ENCODE measurements around the gene HOOK2. TPM values are rescaled to one million over a fixed set of nuclear protein-coding genes. Genes with fewer than 3 reads are reported as not detected.

HOOK2 gene
- total RNA-seq, 2 experiments from 2014 or later = 20.2 to 22.2 TPM

DNA sequence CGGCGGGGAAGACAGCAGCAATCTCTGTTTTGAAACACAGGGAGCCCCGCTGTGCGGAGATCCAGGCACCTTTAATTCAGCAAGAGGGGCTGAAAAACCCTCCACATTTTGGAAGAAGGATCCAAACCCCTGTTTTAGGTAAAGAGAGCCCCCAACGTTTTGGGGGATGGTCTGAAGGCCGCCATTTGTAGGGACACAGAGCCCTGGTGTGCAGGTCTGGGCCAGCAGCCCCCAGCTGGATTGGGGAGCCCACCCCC, 3.5 kb upstream of the HOOK2 start:
- Mint-ChIP-seq H3K4me1 (ENCODE audit: low read depth) (peaks cover 37% of the 10 kb centered on the region), H3K27me3 (no peaks in the 10 kb centered on the region), H3K36me3 (no peaks in the 10 kb centered on the region), H3K4me3 (peak overlapping the region; percentile 76), H3K27ac (peak overlapping the region; percentile 87), H3K9me3 (no peaks in the 10 kb centered on the region)
- intact Hi-C loops (cut with micrococcal nuclease) = loop anchor here (1.0 to 5.0 kb wide), 3 partner anchors 12 to 447 kb away; partner anchors contain the start of genes JUNB, MAST1 and ZNF563
- CTCF ChIA-PET = interaction anchor here (0.6 to 7.8 kb wide), 10 partner anchors 9 to 187 kb away, joined by 3 to 372 read pairs (median 10); partner anchors contain the start of genes JUNB, PRDX2 and THSD8
- POLR2A ChIA-PET = interaction anchor here (1.1 to 4.0 kb wide), 6 partner anchors 9 to 56 kb away, joined by 3 to 89 read pairs (median 14); partner anchors contain the start of gene JUNB
- no peak for DNase-seq

- Mint-ChIP-seq H3K4me1 (ENCODE audit: low read depth) (peaks cover 40% of the 10 kb centered on the region), H3K36me3 (no peaks in the 10 kb centered on the region)
- intact Hi-C loops (cut with micrococcal nuclease) = loop anchor here (1.0 to 5.0 kb wide), 3 partner anchors 13 to 446 kb away; partner anchors contain the start of genes JUNB, MAST1 and ZNF563
These were observed 2.9 kb upstream of the HOOK2 start for GRCh38 chr19:12778017-12778904.

GRCh38 chr19:12777217-12778016, 2.1 kb upstream of the HOOK2 start:
- Mint-ChIP-seq H3K4me1 (ENCODE audit: low read depth) (peaks cover 40% of the 10 kb centered on the region), H3K27ac (peak overlapping the region; percentile 87), H3K9me3 (no peaks in the 10 kb centered on the region), H3K36me3 (no peaks in the 10 kb centered on the region), H3K27me3 (no peaks in the 10 kb centered on the region), H3K4me3 (peak overlapping the region; percentile 76)
- intact Hi-C loops (cut with micrococcal nuclease) = loop anchor here (1.0 to 5.0 kb wide), 4 partner anchors 14 to 445 kb away; partner anchors contain the start of genes JUNB, MAST1 and ZNF563
- CTCF ChIA-PET = interaction anchor here (0.6 to 7.8 kb wide), 12 partner anchors 8 to 114 kb away, joined by 3 to 372 read pairs (median 6); partner anchors contain the start of genes GCDH, GET3, JUNB and PRDX2
- DNase-seq = peak; percentile 87
- POLR2A ChIA-PET = interaction anchor here (0.7 to 4.0 kb wide), 8 partner anchors 11 to 69 kb away, joined by 3 to 89 read pairs (median 7); partner anchors contain the start of genes GET3 and JUNB

More at GRCh38 chr19:12778017-12778904, 2.9 kb upstream of the HOOK2 start:
- H3K27ac Mint-ChIP-seq = peak overlapping the region; percentile 87
- no peaks in the 10 kb centered on the region for H3K9me3 Mint-ChIP-seq
- no peaks in the 10 kb centered on the region for H3K27me3 Mint-ChIP-seq
- ChIA-PET CTCF (interaction anchor here (0.6 to 7.8 kb wide), 13 partner anchors 9 to 187 kb away, joined by 3 to 372 read pairs (median 8); partner anchors contain the start of genes JUNB, PRDX2, RNASEH2A and THSD8), POLR2A (interaction anchor here (0.7 to 4.0 kb wide), 9 partner anchors 8 to 68 kb away, joined by 3 to 89 read pairs (median 4); partner anchors contain the start of genes GET3 and JUNB)
- DNase-seq = peak; percentile 69
- peak overlapping the region; percentile 76 for H3K4me3 Mint-ChIP-seq

GRCh38 chr19:12773571-12773970, 1.8 kb downstream of the HOOK2 start:
- no peak for DNase-seq
- Mint-ChIP-seq H3K9me3 (no peaks in the 10 kb centered on the region), H3K4me3 (no peak overlapping the region), H3K4me1 (ENCODE audit: low read depth) (peaks cover 29% of the 10 kb centered on the region), H3K27ac (no peak overlapping the region), H3K36me3 (no peaks in the 10 kb centered on the region), H3K27me3 (no peaks in the 10 kb centered on the region)
- ChIA-PET CTCF (interaction anchor here (1.2 to 10.4 kb wide), 6 partner anchors 9 to 75 kb away, joined by 3 to 372 read pairs (median 5); partner anchors contain the start of genes JUNB, PRDX2 and THSD8), POLR2A (interaction anchor here (1.1 kb wide), 1 partner anchor 19 kb away, joined by 3 read pairs; no protein-coding TSS in a partner anchor)
- intact Hi-C loops (cut with micrococcal nuclease) = no loop called here

GRCh38 chr19:12772323-12772722, 3.0 kb downstream of the HOOK2 start:
- intact Hi-C loops (cut with micrococcal nuclease) = no loop called here
- peaks cover 23% of the 10 kb centered on the region for H3K4me1 Mint-ChIP-seq (ENCODE audit: low read depth)
- no peak overlapping the region for H3K27ac Mint-ChIP-seq
- no peaks in the 10 kb centered on the region for H3K27me3 Mint-ChIP-seq
- H3K4me3 Mint-ChIP-seq = peak overlapping the region; percentile 20
- no peaks in the 10 kb centered on the region for H3K36me3 Mint-ChIP-seq
- ChIA-PET CTCF (interaction anchor here (1.3 to 10.4 kb wide), 5 partner anchors 13 to 76 kb away, joined by 3 to 372 read pairs (median 5); partner anchors contain the start of genes JUNB, PRDX2 and THSD8), POLR2A (interaction anchor here (0.7 kb wide), 1 partner anchor 24 kb away, joined by 3 read pairs; no protein-coding TSS in a partner anchor)
- no peaks in the 10 kb centered on the region for H3K9me3 Mint-ChIP-seq
- DNase-seq = no peak

GRCh38 chr19:12770922-12771321, 4.4 kb downstream of the HOOK2 start:
- no peak for DNase-seq
- Mint-ChIP-seq H3K9me3 (no peaks in the 10 kb centered on the region), H3K27me3 (no peaks in the 10 kb centered on the region), H3K4me1 (ENCODE audit: low read depth) (peaks cover 21% of the 10 kb centered on the region), H3K4me3 (no peak overlapping the region), H3K36me3 (no peaks in the 10 kb centered on the region), H3K27ac (no peak overlapping the region)
- intact Hi-C loops (cut with micrococcal nuclease) = no loop called here
- POLR2A ChIA-PET = interaction anchor here (0.8 to 2.8 kb wide), 2 partner anchors 21 to 28 kb away, joined by 3 to 17 read pairs; partner anchors contain the start of gene JUNB
- CTCF ChIA-PET = interaction anchor here (10.4 to 15.7 kb wide), 2 partner anchors 12 to 28 kb away, joined by 110 to 636 read pairs; partner anchors contain the start of genes JUNB, PRDX2, RNASEH2A and THSD8

DNA sequence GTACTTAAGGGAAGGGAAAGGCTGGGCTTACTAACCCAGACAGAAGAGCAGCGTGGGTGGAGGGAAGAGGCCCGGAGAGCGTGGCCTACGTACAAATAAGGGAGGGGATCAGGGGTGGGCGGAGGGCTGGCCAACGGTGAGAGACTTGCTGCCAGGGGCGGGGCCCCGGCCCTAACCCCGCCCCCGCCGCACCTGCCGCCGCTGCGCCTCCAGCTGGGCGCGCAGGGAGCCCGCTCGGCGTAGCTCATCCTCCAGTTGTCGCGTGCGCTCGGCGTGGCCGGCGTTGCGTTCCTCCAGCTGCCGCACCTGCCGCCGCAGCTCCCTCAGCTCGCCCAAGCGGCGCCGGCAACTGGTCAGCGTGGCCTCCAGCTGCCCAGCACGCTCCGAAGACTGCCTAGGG, 5.7 kb downstream of the HOOK2 start:
- ChIA-PET POLR2A (interaction anchor here (1.2 to 2.8 kb wide), 3 partner anchors 9 to 27 kb away, joined by 3 to 17 read pairs (median 3); partner anchors contain the start of gene JUNB), CTCF (interaction anchor here (0.6 to 15.7 kb wide), 6 partner anchors 9 to 101 kb away, joined by 3 to 636 read pairs (median 6); partner anchors contain the start of genes JUNB, PRDX2, RNASEH2A and THSD8)
- intact Hi-C loops (cut with micrococcal nuclease) = no loop called here
- Mint-ChIP-seq H3K36me3 (no peaks in the 10 kb centered on the region), H3K9me3 (no peaks in the 10 kb centered on the region), H3K27ac (no peak overlapping the region), H3K4me1 (ENCODE audit: low read depth) (peaks cover 18% of the 10 kb centered on the region), H3K4me3 (no peak overlapping the region), H3K27me3 (no peaks in the 10 kb centered on the region)
- peak; percentile 84 for DNase-seq

DNA sequence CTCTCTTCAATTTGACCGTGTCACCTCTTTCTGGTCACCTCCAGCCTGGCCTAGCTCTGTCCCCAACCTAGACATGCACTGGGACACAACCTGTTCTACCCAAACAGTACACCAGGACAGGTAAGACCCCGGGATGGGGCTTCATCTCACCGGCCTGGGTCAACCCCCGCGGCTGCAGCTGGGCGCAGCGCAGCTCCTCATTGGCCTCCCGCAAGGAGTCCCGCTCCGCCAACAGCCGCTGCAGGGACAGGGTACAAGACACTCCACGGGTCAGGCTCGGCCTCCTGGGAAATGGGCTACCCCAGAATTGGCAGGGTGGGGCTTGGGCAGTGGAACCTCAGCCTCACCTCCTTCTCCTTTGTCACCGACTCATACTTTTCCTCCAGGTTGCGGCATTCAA, 7.7 kb downstream of the HOOK2 start:
- Mint-ChIP-seq H3K4me1 (ENCODE audit: low read depth) (peaks cover 12% of the 10 kb centered on the region), H3K4me3 (no peak overlapping the region), H3K9me3 (no peaks in the 10 kb centered on the region), H3K36me3 (peaks cover 2% of the 10 kb centered on the region), H3K27me3 (no peaks in the 10 kb centered on the region), H3K27ac (no peak overlapping the region)
- CTCF ChIA-PET = interaction anchor here (2.4 to 15.7 kb wide), 5 partner anchors 9 to 82 kb away, joined by 17 to 636 read pairs (median 110); partner anchors contain the start of genes JUNB, MAST1, PRDX2 and RNASEH2A
- POLR2A ChIA-PET = interaction anchor here (0.7 kb wide), 1 partner anchor 28 kb away, joined by 5 read pairs; no protein-coding TSS in a partner anchor
- DNase-seq = no peak
- intact Hi-C loops (cut with micrococcal nuclease) = loop anchor here (2.0 kb wide), 1 partner anchor 79 kb away; no protein-coding TSS in a partner anchor

DNA sequence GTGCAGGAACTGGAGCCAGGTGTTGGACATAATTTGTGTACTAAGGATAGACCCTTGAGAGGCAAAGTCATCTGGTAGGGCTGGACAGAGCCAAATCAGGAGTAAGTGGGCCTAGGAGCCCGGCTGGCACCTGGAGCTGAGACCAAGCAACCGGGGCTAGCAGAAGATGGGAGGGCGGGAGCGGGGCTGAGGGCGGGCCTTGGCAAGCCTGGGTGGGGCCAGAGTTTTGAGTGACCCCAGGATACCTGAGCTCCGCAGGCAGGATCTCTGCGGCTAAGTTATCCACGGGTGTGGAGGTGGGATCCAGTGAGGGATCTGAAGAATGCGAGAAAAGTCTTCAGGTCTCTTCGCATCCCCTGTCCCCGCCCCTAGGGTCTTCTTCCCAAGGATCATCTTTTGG, 8.2 kb downstream of the HOOK2 start:
- no peak for DNase-seq
- no peaks in the 10 kb centered on the region for H3K9me3 Mint-ChIP-seq
- peaks cover 12% of the 10 kb centered on the region for H3K4me1 Mint-ChIP-seq (ENCODE audit: low read depth)
- no peaks in the 10 kb centered on the region for H3K27me3 Mint-ChIP-seq
- CTCF ChIA-PET = interaction anchor here (2.3 to 15.7 kb wide), 6 partner anchors 8 to 82 kb away, joined by 9 to 636 read pairs (median 78); partner anchors contain the start of genes JUNB, MAST1, PRDX2 and RNASEH2A
- intact Hi-C loops (cut with micrococcal nuclease) = loop anchor here (2.0 kb wide), 1 partner anchor 80 kb away; no protein-coding TSS in a partner anchor
- peaks cover 2% of the 10 kb centered on the region for H3K36me3 Mint-ChIP-seq
- H3K4me3 Mint-ChIP-seq = no peak overlapping the region
- POLR2A ChIA-PET = interaction anchor here (3.1 kb wide), 1 partner anchor 26 kb away, joined by 21 read pairs; the partner anchor contains the start of gene JUNB
- no peak overlapping the region for H3K27ac Mint-ChIP-seq

- Mint-ChIP-seq H3K4me3 (peak overlapping the region; percentile 43), H3K27me3 (no peaks in the 10 kb centered on the region), H3K4me1 (ENCODE audit: low read depth) (peaks cover 12% of the 10 kb centered on the region), H3K27ac (no peak overlapping the region), H3K36me3 (peaks cover 2% of the 10 kb centered on the region), H3K9me3 (no peaks in the 10 kb centered on the region)
- peak; percentile 91 for DNase-seq
- ChIA-PET CTCF (interaction anchor here (0.7 to 15.7 kb wide), 32 partner anchors 7 to 199 kb away, joined by 3 to 636 read pairs (median 5); partner anchors contain the start of genes GCDH, HOOK2, JUNB and MAST1), POLR2A (interaction anchor here (1.2 to 3.1 kb wide), 5 partner anchors 12 to 81 kb away, joined by 3 to 21 read pairs (median 3); partner anchors contain the start of genes JUNB and THSD8)
- intact Hi-C loops (cut with micrococcal nuclease) = loop anchor here (1.0 to 2.0 kb wide), 2 partner anchors 30 to 81 kb away; no protein-coding TSS in a partner anchor
These were observed 9.3 kb downstream of the HOOK2 start for GRCh38 chr19:12766051-12766521.
